ENCODE results near the gene NAPA. TPM values are rescaled to one million over a fixed set of nuclear protein-coding genes. Genes with fewer than 3 reads are reported as not detected.

Gene NAPA
- total and polyA plus RNA-seq, 4 donors = 65.7 to 140 (median 124) TPM

- Histone ChIP-seq H3K27ac (ENCODE audit: low read depth in 1 of 2, low read length in 1 of 2) (peak overlapping the region; percentile 4 to 16), H3K4me1 (ENCODE audit: control insufficient read depth in 5 of 5, insufficient read depth in 5 of 5, low read length in 5 of 5) (peaks cover 12 to 49% (median 19%) of the 10 kb centered on the region in 5 donors)
- ATAC-seq (ENCODE audit: insufficient read depth, low FRiP score) = no peak
Observed at GRCh38 chr19:47507924-47508553, 6.8 kb downstream of the NAPA start.

DNA sequence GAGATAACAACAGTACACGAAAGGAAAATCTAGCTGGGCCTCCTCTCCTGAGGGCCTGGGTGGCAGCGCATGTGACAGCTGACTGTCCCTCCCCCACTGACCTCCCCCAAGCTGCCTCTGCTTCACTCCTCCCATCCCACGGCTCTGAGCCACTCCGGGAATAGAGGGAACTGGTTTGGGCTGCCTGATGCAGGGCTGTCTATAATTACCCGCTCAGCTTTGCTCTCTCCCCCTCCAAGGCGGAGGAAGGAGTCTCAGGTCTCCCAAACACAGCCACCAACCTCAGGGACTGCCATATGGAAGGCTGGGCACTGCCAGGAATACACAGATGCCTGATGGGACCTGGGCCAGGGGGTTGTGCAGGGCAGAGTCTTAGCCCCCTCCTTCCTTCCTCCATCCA is 7.9 kb downstream of the NAPA start:
- no peaks in the 10 kb centered on the region for H3K9me3 ChIP-seq (ENCODE audit: control insufficient read depth in 4 of 4, insufficient read depth in 3 of 4, low read length in 3 of 4)
- peaks cover 4 to 22% (median 10%) of the 10 kb centered on the region in 4 donors for H3K36me3 ChIP-seq (ENCODE audit: control insufficient read depth in 4 of 4, insufficient read depth in 4 of 4, low read length in 4 of 4)
- no peak overlapping the region for H3K9ac ChIP-seq (ENCODE audit: insufficient read depth in 1 of 2, low read length in 2 of 2)
- peak overlapping the region in 1 of 2 donors; percentile 37 for H3K27ac ChIP-seq (ENCODE audit: low read depth in 1 of 2, low read length in 1 of 2)
- DNase-seq (no peak), ATAC-seq (ENCODE audit: insufficient read depth, low FRiP score) (no peak)
- no peaks in the 10 kb centered on the region for H3K27me3 ChIP-seq (ENCODE audit: control insufficient read depth in 3 of 3, insufficient read depth in 3 of 3, low read length in 2 of 3)
- peaks cover 1 to 41% (median 9%) of the 10 kb centered on the region in 5 donors for H3K4me1 ChIP-seq (ENCODE audit: control insufficient read depth in 5 of 5, insufficient read depth in 5 of 5, low read length in 5 of 5)
- no peak overlapping the region for H3K4me3 ChIP-seq
- no peak for TF ChIP-seq CTCF (IDR thresholded peaks at IDR 0.05; ENCODE audit: control extremely low read depth, extremely low read depth)
- 57 to 63% methylated on average over 6 of the region's 6 CpGs for WGBS, 2 donors

More at GRCh38 chr19:47507924-47508553, 6.8 kb downstream of the NAPA start:
- Histone ChIP-seq H3K9me3 (ENCODE audit: control insufficient read depth in 4 of 4, insufficient read depth in 3 of 4, low read length in 3 of 4) (no peaks in the 10 kb centered on the region), H3K4me3 (no peak overlapping the region), H3K27me3 (ENCODE audit: control insufficient read depth in 3 of 3, insufficient read depth in 3 of 3, low read length in 2 of 3) (no peaks in the 10 kb centered on the region), H3K36me3 (ENCODE audit: control insufficient read depth in 4 of 4, insufficient read depth in 4 of 4, low read length in 4 of 4) (peaks cover 4 to 22% (median 8%) of the 10 kb centered on the region in 4 donors), H3K9ac (ENCODE audit: insufficient read depth in 1 of 2, low read length in 2 of 2) (no peak overlapping the region)
- 78 to 80% methylated on average over 11 of the region's 11 CpGs for WGBS, 2 donors
- no peak for TF ChIP-seq CTCF (IDR thresholded peaks at IDR 0.05; ENCODE audit: control extremely low read depth, extremely low read depth)
- DNase-seq = no peak

DNA sequence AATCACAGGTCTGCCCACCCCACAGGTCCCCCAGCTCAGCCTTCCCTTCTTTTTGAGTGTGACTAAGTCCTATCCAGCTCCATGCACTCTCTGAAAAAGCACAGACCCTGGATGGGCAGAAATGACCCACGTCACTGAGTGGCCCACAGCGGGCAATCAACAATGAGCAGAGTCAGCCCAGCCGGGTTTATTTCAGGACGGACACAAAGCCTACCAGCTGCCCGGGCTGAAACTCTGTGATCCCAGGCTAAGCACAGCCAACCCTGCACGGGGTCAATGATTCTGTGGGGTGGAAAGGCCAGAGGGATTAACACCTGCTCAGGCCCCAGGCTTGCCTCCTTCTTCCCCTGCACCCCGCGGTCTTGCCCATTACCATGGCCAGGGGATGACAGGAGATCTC is 8.4 kb downstream of the NAPA start:
- Histone ChIP-seq H3K27me3 (ENCODE audit: control insufficient read depth in 3 of 3, insufficient read depth in 3 of 3, low read length in 2 of 3) (no peaks in the 10 kb centered on the region), H3K9me3 (ENCODE audit: control insufficient read depth in 4 of 4, insufficient read depth in 3 of 4, low read length in 3 of 4) (no peaks in the 10 kb centered on the region), H3K4me1 (ENCODE audit: control insufficient read depth in 5 of 5, insufficient read depth in 5 of 5, low read length in 5 of 5) (peaks cover 0 to 36% (median 4%) of the 10 kb centered on the region in 5 donors), H3K9ac (ENCODE audit: insufficient read depth in 1 of 2, low read length in 2 of 2) (no peak overlapping the region), H3K36me3 (ENCODE audit: control insufficient read depth in 4 of 4, insufficient read depth in 4 of 4, low read length in 4 of 4) (peaks cover 4 to 25% (median 10%) of the 10 kb centered on the region in 4 donors), H3K4me3 (no peak overlapping the region), H3K27ac (ENCODE audit: low read depth in 1 of 2, low read length in 1 of 2) (peak overlapping the region in 1 of 2 donors; percentile 7)
- no peak for DNase-seq
- no peak for TF ChIP-seq CTCF (IDR thresholded peaks at IDR 0.05; ENCODE audit: control extremely low read depth, extremely low read depth)
- WGBS, 2 donors = 91 to 92% methylated on average over 8 of the region's 8 CpGs
- no peak for ATAC-seq (ENCODE audit: insufficient read depth, low FRiP score)
